Neutrophil (primary cell): ENCODE data around the gene DEFB123.

ENCODE experiments used
- H3K27ac ChIP-seq: fragments of 200-600 bp; sonication (generic); 2 replicates; pipeline ENCODE4 v1.5.1; 2016; ENCODE audit warnings: mild to moderate bottlenecking, moderate library complexity
- H3K27me3 ChIP-seq: fragments of 200-600 bp; sonication (generic); 2 replicates; pipeline ENCODE4 v1.6.0; 2016; ENCODE audit warnings: mild to moderate bottlenecking
- H3K36me3 ChIP-seq: fragments of 200-600 bp; sonication (generic); 2 replicates; pipeline ENCODE4 v1.5.1; 2017
- H3K4me1 ChIP-seq, 2 experiments: fragments of 200-600 bp in 1 of 2; sonication (generic) in 1 of 2; 1 replicate in 1 of 2; 2 replicates in 1 of 2; pipeline versions ENCODE4 v1.5.1 to v1.6.1; 2013 to 2016; ENCODE audit warnings: low read depth in 1 of 2, low read length in 1 of 2, mild to moderate bottlenecking in 1 of 2, moderate library complexity in 1 of 2; ENCODE audit not compliant: control insufficient read depth in 1 of 2, insufficient read depth in 1 of 2
- H3K4me3 ChIP-seq, 2 experiments: fragments of 200-600 bp in 1 of 2; sonication (generic) in 1 of 2; 1 replicate in 1 of 2; 2 replicates in 1 of 2; pipeline ENCODE4 v1.5.1; 2013 to 2016; ENCODE audit warnings: low read depth in 1 of 2, low read length in 1 of 2, mild to moderate bottlenecking in 1 of 2, moderate library complexity in 1 of 2
- H3K9me3 ChIP-seq: fragments of 200-600 bp; sonication (generic); 2 replicates; pipeline ENCODE4 v1.5.1; 2016
- CTCF ChIP-seq: fragments of 200-600 bp; sonication (generic); IDR thresholded peaks from 2 replicates; pipeline ENCODE4 v1.5.1; 2016; ENCODE audit warnings: antibody characterized with exemption

Gene DEFB123

GRCh38 chr20:31472395-31473330 is 32.2 kb downstream of the DEFB123 start:
- Histone ChIP-seq H3K4me1 (no peaks in the 10 kb centered on the region), H3K4me3 (no peak overlapping the region), H3K9me3 (no peaks in the 10 kb centered on the region), H3K27ac (no peak overlapping the region), H3K36me3 (no peaks in the 10 kb centered on the region), H3K27me3 (peaks cover 54% of the 10 kb centered on the region)
- TF ChIP-seq CTCF, result no peak

GRCh38 chr20:31473331-31474096 is 33.1 kb downstream of the DEFB123 start:
- Histone ChIP-seq H3K27me3 (peaks cover 62% of the 10 kb centered on the region), H3K27ac (no peak overlapping the region), H3K9me3 (no peaks in the 10 kb centered on the region), H3K4me3 (no peak overlapping the region), H3K4me1 (no peaks in the 10 kb centered on the region), H3K36me3 (no peaks in the 10 kb centered on the region)
- no peak for TF ChIP-seq CTCF

- Histone ChIP-seq H3K27me3 (peaks cover 68% of the 10 kb centered on the region), H3K4me3 (no peak overlapping the region), H3K36me3 (no peaks in the 10 kb centered on the region), H3K4me1 (no peaks in the 10 kb centered on the region), H3K27ac (no peak overlapping the region), H3K9me3 (no peaks in the 10 kb centered on the region)
- TF ChIP-seq CTCF, result no peak
Observed at GRCh38 chr20:31474097-31474436, 33.6 kb downstream of the DEFB123 start.

- no peak within 1 kb of the TSS for H3K27ac ChIP-seq
- TF ChIP-seq CTCF, result no peak
- no peaks in the 10 kb centered on the region for H3K36me3 ChIP-seq
- no peaks in the 10 kb centered on the region for H3K9me3 ChIP-seq
- no peak within 1 kb of the TSS for H3K4me3 ChIP-seq
- no peaks in the 10 kb centered on the region for H3K4me1 ChIP-seq
- peaks cover 73% of the 10 kb centered on the region for H3K27me3 ChIP-seq
Observed at GRCh38 chr20:31474758-31475427, 34.5 kb downstream of the DEFB123 start, which contains the start of the genes DEFB124 and REM1. DEFB124 (minus strand) TSS chr20:31475127; CDS start chr20:31473013, 2,114 bp downstream. REM1 (plus strand) TSS chr20:31475288; CDS start chr20:31476446, 1,158 bp downstream.

- Histone ChIP-seq H3K9me3 (no peaks in the 10 kb centered on the region), H3K4me3 (no peak overlapping the region), H3K36me3 (no peaks in the 10 kb centered on the region), H3K4me1 (no peaks in the 10 kb centered on the region), H3K27ac (no peak overlapping the region), H3K27me3 (peaks cover 77% of the 10 kb centered on the region)
- no peak for TF ChIP-seq CTCF
Observed at GRCh38 chr20:31475472-31476293, 35.3 kb downstream of the DEFB123 start.
